RPMI8226 (cell line): Measurements from ENCODE around the gene VCL.
"Not testable (repeated sequence)": the region's sequence is repeated elsewhere in the genome, so short reads cannot be mapped to it uniquely, and the experiment has no call there.

Experiments
- DNase-seq: peaks from one replicate; pipeline ENCODE4 v3.0.0-alpha.2; 2015

VCL gene

DNA sequence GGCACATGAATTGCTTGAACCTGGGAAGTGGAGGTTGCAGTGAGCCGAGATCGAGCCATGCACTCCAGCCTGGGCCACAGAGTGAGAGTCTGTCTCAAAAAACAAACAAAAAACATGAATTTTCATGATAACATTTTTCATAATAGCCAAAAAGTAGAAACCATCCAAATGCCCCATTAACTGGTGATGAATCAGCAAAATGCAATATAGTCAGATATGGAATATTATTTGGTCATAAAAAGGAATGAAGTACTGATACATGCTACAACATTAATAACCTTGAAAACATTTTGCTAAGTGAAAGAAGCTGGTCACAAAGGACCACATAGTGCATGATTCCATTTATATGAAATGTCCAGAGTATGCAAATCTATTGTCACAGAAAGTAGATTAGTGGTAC, 24.5 kb upstream of the VCL start:
- DNase-seq = no peak

DNA sequence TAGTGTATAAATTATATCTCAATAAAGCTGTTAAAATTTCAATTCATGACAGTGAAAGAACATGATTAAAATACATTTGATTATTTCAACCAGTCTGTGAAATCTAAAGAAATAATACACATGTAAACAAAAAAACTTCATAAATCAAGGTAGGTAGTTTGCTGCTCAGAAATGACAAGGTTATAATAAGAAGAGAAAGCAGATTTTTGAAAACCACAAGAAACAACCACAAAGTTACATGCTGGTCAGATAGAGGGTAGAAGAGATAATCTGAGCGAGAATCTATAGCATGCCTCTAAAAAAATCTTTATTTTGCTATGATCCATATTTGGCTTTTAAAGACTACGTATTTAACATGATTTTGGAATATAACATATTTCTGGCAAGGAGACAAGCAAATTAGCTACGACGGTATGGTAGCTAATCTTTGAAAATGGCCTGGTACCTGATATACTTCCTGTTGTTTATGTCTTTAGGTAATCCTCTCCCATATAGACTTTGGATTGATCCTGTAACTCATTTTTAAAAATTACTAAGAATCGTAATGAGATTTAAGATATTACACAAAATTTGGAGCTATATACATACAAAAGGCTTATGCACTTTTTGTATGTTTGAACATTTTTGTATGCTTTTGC, 23.5 kb upstream of the VCL start:
- DNase-seq = no peak

DNA sequence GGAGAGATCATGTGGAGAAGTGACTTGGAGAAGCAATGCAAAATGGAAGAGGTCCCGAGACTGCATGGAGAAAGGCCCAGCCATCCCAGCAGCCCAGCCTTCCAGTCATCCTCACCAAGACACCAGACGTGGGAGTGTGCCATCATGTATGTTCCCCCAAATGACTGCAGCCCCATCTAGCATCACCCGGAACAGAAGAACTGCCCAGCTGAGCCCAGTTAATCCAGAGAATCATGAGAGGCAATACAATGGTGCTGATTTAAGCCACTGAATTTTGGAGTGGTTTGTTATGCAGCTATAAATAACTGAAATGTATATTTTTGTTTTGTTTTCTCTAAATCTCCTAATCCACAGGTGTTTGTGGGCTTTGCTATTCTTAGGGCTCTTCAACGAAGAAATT, 22.5 kb upstream of the VCL start:
- DNase-seq = no peak

DNA sequence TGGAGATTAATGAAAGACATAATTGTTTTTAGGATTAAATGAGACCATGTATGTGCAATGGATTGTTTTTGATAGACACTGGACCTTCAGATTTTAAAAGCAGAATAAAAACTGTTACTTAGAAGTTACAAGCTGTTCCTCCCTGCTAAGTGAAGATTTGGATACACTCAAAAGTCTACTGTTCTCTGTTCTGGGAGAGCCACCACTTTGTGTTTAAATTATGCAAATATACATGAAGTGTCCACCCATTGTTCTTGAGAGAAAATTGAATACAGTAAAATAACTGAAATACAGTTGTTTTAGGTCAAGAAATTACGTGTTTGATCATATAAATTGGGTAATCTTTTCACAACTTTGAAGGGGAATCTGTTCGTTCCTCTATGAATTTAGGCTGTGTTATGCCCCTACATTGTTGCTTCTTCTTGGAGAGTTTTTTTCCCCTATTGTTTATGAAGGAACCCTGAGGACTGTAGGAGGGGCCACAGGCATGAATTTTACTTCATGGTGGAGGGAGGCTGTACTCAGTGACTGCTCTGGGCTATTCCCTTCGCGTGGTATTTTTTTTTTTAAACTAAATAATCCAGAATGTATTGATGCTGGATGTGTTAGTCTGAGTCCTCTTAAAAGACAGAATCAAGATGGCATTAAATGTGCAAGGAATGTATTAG, 18.6 kb upstream of the VCL start:
- no peak for DNase-seq

DNA sequence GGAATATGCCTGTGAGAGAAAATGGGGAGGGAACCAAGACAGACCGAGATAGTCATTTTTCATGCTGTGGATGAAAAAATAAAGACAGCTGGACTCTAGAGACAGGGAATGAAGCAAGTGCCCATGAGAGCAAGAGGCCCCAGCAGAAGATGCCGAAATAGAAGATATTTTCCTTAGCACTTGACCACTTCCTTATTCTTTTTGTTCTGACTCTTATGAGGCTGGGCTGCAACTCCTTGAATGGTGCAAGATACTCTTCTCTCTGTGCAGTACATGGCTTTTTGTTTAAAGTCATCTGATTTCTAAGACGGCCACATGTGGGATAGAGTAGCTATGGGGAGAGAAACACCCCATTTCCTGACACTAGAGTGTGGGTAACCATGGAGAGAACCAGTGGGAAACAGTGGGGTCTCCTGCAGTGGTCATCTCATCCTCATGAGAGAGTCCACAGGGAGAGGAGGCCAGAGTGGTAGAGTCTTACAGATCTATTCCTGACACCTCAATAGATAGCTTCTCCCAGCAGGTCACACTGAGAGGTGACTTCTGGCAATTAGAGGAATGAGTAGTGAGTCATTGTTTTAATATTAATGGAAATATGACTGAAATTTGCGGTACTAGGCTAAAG, 18.0 kb upstream of the VCL start:
- no peak for DNase-seq

DNA sequence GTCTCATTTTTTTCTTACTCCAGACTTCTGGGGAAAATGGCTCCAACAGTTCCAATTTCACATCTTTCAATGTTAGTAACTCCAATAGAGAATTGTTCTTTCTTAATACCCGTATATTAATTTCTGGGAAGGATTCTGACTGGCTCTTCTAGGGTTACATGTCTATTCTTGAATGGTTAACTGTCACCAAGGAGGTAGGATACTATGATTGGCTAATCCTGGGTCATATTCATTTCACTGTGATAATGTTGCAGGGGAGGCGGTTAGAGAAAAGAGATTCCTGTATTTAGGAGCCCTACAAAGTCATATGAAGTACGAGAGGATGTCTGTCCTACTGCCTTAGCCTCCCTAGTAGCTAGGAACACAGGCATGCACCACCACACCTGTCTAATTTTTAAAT, 16.1 kb upstream of the VCL start:
- no peak for DNase-seq

DNA sequence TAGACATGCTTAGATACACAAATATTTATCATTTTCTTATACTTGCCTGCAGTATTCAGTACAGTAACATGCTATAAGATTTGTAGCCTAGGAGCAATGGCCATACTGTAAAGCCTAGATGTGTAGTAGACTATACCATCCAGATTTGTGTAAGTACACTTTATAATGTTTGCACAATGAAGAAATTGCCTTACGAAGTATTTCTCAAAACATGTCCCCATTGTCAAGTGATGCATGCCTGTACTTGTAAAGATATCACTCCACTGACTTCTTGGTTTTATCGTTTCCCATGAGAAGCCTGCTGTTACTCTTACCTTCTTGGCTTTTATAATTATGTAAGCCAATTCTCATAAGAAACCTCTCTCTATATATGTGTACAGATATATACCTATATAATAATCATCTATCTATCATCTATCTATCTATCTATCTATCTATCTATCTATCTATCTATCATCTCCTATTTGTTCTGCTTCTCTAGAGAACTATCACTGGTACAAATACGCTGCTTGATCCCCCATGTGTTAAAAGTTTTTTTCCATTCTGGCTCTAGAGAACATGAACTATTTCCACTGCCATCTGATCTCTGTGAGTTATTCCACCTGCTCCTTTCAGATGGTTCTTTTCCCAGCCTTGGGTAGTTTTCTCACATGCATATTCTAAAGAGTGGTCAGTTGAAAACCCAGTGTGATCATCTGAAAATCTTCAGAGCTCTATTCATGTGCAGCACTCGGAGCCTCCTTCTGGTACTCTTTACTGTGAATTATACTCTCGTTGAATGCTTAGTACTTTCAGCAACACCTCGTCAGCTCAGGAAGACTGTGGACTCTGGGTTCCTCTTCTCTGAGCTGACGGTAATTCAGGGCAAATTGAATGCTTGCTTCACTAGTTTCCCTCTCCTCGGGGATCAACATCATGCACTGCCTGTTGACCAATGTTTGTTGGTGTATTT, 14.5 kb upstream of the VCL start:
- DNase-seq = peak; percentile 4

DNA sequence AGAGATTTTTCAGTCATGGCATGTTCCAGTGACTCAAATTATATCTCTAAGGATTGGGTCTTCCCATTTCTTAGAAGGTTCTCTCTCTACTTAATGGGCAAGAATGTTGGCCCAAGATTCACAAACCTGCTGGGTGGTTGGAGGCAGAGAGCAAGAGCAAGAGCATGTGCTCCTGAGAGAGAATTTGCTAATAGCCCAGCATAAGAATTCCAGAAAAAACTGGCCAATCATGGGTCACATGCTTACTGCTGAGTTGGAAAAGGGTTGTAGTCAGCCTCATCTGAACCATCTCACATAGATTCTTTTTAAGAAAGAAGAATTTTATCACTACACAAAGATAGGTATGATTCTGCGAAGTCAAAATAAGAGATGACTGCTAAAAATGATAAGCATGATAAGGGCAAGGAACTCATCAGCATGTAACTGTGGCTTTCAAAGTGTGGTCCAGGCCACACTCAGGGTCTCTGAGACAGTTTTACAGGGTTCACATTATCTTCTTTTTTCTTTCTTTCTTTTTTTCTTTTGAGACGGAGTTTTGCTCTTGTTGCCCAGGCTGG, 8.2 kb upstream of the VCL start:
- DNase-seq = no peak

DNA sequence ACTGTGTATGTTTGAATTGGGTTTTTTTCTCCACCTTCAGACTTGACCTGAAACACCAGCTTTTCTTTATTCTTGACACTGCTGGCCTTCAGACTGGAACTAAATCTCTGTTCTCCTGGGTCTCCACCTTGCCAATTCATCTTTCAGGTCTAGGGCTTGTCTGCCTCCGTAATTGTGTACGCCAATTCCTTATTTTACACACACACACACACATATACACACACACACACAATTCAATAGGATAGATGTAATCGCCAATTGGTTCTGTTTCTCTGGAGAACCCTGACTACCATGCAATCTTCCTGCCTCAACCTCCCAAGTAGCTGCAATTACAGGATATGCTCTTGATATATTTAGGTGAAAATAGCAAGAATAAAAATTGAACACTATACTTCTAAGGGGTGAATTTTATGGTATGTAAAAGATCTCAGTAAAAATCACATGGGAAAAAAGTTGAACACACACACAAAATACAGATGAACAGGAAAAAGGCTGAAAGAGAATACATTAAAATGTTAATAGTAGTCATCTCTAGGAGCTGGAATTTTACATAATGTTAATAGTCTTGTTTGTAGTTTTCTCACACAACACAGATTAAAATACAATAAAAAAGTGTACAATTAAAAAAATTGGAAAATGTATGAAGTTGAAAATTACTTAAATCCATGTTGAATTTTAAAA, 6.6 kb upstream of the VCL start:
- no peak for DNase-seq

DNA sequence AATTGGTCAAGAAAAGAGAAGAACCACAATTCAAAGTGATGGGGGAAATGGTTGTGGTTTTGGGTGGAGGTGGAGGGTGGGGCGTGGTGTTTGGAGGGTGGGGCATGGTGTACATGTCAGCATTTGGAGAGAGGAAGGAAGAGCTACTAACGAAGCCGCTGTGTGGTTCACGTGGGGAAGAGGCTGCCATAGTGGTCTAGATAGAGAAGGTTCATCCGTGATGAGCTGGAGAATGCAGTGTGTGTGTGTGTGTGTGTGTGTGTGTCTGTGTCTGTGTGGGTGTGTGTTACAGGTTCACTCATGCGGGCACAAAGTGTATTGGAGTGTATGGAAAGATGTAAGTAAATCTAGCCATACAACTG, 6.1 kb upstream of the VCL start:
- peak; percentile 62 for DNase-seq

DNA sequence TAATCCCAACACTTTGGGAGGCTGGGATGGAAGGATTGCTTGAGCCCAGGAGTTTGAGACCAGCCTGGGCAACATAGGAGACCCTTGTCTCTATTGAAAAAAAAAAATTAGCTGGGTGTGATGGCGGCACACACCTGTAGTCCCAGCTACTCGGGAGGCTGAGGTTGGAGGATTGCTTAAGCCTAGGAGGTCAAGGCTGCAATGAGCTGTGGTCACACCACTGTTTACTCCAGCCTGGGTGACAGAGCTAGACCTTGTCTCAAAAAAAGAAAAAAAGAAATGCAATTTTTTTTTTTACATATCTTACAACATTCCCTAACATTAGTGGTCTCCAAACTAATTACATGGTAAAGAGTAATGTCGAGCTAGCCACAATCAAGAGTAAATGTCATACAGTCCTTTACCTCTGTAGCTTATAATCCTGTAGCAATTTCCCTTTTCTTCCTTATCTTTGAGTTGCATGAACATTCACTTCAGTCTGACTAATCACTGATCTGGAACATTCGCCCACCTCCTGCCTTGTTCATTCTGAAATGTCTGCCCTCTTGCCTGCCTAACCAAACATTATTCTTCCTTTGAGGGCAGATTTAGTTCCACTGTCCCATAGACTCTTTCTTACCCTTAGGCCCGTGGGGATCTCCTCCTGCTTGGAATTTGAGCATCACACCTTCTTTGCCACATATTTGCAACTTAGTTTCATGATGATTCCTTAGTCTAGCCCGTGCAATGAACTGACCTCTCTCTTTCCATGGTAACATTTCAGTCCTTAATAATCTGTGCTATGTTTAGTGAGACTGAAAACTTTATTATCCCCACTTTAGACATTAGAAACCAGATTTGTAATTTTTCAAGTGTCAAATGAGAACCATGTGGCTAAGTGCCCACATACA, 4.8 kb upstream of the VCL start:
- no peak for DNase-seq

DNA sequence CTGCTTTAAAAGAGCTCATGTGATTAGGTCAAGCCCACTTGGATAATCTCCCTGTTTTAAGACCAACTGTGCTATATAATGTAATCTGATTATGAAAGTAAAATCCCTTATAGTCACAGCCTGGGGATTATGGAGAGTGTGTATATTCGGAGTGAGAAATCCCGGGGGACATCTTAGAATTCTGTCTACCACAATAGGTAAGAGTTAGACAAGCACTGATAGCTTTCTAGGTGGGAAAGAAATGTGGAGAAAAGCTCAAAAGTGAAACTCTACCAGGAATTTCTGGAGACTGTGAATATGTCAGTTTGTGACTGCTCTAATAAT, 2.9 kb upstream of the VCL start:
- DNase-seq = no peak

DNA sequence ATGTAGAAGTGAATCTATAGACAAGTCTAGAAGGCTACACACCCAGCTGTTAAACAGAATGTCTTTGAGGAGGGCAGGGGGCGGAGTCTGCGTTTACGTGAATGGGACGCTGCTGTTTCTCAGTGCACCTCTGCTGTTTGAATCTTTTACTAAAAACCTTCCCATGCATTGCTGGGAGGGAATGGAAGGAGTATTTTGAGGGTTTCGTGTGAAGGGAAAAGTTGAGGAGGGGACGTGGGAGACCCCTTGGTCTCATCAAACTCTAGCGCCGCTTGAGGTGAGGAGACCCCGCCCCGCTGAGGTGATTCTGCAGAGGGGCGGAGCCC, 492 bp upstream of the VCL start:
- peak; percentile 73 for DNase-seq

DNA sequence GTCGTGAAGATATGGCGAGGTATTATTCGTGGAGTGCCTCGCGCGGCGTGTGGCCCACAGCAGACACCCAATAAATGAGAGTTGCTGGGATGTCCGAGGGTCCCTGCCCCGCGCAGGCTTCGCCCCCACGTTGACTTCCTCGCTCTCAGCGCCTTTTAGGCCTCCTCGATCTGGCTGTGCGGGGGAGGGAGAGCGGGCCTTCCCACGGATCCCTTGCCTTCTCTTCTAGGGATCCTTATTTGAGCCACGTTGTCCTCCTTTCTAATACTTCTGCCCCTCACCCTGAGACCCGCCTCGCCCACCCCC, 660 bp downstream of the VCL start:
- no peak for DNase-seq

DNA sequence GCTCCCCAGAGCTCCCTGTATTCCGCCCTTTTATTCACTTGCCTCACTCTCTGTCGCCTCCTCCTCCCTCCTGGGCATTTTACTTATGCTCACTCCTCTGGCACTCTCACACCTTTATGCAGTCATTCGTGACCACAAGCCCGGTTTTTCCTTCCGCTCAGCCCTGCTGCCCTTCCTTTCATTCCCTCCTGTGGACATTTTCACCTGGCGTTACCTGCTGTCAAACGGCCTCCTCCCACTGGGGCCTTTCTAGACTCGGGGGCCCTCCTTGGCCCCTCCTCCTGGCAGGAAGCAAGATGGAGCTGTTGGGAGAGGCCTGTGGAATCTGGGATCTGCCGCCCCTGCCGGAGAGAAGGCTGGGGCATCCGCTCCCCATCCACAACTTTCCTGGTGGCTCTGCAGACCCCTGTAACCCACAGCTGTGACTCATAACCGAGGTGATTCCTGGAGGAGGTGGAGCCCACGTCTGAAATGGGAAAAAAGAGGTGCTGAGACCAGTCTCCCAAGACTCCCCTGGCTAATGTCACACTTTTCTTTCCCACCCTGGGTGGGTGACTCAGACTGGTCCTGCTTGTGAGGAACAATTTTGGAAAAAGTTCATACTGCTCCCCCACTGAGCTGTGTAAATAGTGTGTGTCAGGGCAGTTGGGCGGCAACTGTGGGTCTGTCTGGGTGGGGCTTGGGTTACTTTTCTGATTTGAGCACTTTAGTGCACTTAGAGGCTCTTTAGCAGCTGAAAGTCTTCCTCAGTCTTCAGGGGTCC, 1.2 kb downstream of the VCL start:
- peak; percentile 16 for DNase-seq

DNA sequence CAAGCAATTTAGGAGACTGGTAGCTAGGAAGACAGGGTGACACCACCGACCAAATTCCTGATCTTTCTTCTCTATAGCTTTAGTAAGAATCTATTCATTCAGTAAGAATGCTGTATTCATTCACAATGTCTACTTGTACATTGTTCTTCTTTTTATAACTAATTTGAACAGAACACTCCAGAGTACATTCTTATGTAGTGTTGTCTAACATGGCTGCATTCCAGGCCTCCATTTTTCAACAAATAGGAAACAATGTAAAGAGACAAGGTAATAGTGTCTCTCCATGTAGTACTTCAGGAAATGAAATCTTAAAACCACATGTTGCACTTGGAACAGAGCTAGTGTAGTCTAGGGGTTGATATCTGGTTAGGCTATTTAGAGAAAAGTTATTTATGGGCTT, 1.8 kb downstream of the VCL start:
- no peak for DNase-seq

DNA sequence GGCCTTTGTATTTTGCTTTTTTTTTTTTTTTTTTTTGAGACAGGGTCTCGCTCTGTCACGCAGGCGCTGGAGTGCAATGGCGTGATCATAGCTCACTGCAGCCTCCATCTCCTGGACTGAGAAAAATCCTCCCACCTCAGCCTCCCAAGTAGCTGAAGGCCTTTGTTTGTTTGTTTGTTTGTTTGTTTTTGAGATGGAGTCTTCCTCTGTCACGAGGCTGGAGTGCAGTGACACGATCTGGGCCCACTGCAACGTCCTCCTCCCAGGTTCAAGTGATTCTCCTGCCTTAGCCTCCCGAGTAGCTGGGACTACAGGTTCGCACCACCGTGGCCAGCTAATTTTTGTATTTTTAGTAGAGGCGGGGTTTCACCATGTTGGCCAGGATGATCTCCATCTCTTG, 2.3 kb downstream of the VCL start:
- DNase-seq = not testable (repeated sequence)

DNA sequence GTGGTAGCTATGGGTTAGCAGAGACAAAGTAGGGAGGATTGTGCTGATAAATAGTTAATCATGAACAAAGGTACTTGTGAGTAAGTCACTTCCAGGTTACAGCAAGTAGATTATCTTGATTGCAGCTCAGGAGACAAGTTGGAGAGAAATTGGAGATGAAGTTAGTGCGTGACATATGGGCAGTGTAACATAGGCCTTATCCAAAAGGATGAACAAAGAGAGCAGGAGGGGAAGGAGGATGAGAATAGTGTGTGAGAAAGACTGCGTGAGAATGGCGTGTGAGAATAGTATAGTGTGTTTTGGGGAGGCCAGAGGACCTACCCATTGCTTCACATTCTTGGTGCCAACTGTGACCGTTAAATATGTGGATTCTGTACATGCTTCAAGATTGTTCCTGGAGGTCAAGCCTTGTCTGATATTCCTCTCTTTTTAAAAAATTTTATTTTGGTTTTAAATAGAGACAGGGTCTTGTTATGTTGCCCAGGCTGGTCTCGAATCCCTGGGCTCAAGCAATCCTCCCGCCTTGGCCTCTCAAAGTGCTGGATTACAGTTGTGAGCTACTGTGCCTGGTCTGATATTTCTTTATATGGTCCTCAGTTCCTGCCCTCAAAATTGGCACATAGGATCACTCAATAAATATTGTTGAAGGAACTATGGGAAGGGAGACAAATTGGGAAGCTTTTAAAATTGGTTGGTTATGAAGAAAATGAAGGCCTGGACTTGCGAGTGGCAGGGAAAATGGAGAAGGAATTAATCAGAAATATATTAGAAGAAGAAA, 3.2 kb downstream of the VCL start:
- no peak for DNase-seq

DNA sequence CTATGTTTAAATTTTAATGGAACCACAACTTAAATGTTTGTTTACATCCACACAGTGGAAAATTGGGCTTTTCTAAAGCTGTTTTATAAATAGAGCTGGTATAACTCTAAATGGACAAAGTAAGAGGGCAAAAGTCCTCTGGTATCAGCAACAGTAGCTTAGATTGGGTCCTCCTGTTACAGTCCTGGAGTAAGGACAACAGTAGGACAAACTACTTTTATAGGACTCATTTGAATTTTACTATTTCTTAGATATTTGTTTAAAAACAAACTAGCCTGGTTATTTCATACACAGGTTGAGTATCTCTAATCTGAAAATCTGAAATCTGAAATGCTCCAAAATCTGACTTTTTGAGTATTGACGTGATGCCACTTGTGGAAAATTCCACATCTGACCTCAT, 8.4 kb downstream of the VCL start:
- no peak for DNase-seq

DNA sequence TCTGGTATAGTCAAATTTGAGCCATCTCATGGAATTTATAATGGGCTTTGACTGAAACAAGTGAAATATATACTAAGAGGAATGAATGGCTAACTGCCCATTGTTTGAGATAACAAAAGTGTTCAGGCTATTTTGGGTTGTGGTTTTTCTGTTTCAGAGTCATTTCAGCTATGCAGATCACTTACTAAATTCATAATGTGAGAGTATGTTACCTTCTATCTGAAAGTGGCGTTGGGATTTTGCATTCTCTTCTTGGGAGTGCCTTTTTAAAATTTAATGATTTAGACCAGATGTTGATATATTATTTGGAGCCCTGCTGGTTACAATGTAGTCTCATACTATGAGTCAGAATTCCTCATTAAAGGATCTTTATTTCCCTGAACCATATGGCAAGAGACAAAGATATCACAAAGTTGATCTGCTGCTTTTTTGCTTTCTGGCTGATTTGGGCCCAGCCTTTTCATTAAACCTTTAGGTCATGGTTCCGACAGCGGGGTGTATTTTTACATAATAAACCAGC, 10.4 kb downstream of the VCL start:
- peak; percentile 4 for DNase-seq
